Epithelial cell of esophagus (primary cell): ENCODE measurements around the gene JAML.
A peak's percentile ranks its signal among the peaks of the same experiment; 100 is the strongest.

ENCODE experiments used
- DNase-seq: peaks from one replicate; pipeline ENCODE4 v3.0.0; 2010; ENCODE audit warnings: low read depth
- H3K4me3 ChIP-seq: 2 replicates; pipeline ENCODE4 v1.5.1; 2011; ENCODE audit warnings: mild to moderate bottlenecking, low read length, control low read depth
- TF ChIP-seq, protein P1 (sequence below): IDR thresholded peaks from 2 replicates; pipeline ENCODE4 v1.5.1; 2011; ENCODE audit warnings: low read depth, mild to moderate bottlenecking, low read length, control low read depth, inconsistent platforms; ENCODE audit not compliant: insufficient read depth; ENCODE audit errors: missing control alignments

Gene JAML

GRCh38 chr11:118247041-118247440 lies 22.2 kb upstream of the JAML start:
- DNase-seq, result peak; percentile 66
- TF ChIP-seq, protein P1, sequence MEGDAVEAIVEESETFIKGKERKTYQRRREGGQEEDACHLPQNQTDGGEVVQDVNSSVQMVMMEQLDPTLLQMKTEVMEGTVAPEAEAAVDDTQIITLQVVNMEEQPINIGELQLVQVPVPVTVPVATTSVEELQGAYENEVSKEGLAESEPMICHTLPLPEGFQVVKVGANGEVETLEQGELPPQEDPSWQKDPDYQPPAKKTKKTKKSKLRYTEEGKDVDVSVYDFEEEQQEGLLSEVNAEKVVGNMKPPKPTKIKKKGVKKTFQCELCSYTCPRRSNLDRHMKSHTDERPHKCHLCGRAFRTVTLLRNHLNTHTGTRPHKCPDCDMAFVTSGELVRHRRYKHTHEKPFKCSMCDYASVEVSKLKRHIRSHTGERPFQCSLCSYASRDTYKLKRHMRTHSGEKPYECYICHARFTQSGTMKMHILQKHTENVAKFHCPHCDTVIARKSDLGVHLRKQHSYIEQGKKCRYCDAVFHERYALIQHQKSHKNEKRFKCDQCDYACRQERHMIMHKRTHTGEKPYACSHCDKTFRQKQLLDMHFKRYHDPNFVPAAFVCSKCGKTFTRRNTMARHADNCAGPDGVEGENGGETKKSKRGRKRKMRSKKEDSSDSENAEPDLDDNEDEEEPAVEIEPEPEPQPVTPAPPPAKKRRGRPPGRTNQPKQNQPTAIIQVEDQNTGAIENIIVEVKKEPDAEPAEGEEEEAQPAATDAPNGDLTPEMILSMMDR, result no peak
- H3K4me3 ChIP-seq, result no peak overlapping the region

GRCh38 chr11:118245936-118246562 lies 21.2 kb upstream of the JAML start:
- TF ChIP-seq, protein P1, result no peak

DNA sequence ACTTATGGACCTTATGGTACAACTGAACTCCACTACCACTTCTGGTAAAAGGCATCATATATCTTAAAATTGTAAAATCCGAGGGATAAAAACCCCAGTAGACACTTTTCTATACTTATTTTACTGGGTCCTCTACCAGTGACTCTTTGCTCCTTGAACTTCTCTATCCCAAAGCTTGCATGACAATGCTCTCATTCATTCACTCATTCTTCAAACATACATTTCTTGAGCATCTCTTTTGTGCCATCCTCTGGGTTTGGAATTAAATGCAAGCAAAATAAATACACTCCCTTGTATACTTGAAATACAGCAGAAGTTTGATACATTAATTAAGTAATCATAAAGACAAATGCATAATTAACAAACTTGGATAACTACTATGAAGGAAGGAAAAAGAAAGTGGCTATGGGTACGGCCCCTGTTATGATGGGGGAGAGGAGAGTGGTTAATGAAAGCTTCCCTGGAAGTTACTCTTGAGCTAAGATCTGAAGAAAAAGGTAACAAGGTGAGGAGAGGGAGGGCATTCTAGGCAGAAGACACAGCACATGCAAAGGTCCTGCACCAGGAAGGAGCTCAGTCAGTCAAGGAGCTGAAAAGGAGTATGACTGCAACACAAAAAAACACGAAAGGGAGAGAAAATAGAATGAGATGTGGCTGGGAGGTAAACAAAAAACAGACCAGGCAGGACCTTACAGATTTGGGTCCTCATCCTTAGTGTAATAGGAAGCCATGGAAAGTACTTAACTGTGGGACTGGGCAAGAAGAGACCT lies 19.4 kb upstream of the JAML start:
- H3K4me3 ChIP-seq, result no peak overlapping the region
- no peak for DNase-seq
- TF ChIP-seq, protein P1, result no peak

More at GRCh38 chr11:118245936-118246562, 21.2 kb upstream of the JAML start:
- DNase-seq, result peak; percentile 46
- H3K4me3 ChIP-seq, result no peak overlapping the region

GRCh38 chr11:118243161-118243560 lies 18.4 kb upstream of the JAML start:
- TF ChIP-seq, protein P1, result no peak
- H3K4me3 ChIP-seq, result no peak overlapping the region
- no peak for DNase-seq

DNA sequence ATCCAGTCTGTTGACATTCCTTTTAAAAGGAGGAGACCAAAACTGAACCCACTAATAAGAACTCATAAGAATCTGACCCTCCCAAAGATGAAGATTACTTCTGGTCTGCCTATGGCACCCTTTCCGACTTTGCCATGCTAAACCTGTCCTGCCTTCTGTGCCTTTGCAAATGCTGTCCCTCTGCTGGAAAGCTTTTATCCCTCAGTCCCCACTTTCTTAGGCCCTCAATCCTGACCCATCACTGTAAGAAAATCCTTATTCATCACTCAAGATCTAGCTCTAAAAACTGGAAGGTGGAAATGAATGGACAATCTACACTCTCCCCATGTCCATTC lies 16.9 kb upstream of the JAML start:
- no peak overlapping the region for H3K4me3 ChIP-seq
- TF ChIP-seq, protein P1, result no peak
- no peak for DNase-seq

DNA sequence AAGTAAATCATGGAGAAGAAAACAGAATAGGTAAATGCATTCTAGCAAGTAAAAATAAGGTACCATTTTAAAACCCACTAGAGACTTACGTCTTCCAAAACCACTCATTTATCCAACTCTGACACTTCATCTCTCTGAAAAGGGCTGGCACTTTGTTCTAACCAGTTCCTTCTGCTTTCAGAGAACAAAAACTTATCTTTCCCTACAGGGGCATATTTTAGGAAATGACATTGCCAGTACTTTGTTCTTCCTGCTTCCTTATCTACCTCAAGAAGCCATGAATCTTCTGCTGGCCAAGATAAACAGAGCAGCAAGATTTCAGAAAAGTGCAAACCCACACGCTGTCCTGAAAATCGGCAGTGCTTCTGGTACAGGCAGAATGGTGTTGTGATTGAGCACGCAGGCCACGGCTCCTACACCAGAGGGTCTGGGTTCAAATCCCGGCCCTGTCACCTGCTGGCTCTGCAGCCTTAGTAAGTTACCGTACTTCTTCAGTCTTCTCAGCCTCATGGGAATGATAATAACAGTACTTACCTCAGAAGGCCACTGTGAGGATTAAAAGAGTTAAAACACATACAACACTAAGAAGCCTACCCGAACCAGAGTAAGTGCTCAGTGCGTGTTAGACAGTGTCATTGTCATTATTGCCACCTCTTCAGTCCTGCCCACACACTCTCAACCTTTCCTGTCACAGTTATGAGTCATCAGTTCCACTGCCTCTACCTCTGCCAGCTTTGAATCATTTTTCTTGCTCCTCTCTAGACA lies 16.4 kb upstream of the JAML start:
- DNase-seq, result peak; percentile 92
- H3K4me3 ChIP-seq, result no peak overlapping the region
- TF ChIP-seq, protein P1, result no peak
